Muscle of back (tissue), 11 donors: Measurements from ENCODE around the gene ASF1A. TPM values are rescaled to one million over a fixed set of nuclear protein-coding genes. Genes with fewer than 3 reads are reported as not detected.

ENCODE experiments used
- DNase-seq, 3 donors: peaks; one replicate each; pipeline versions ENCODE4 v3.0.0 to v3.0.0-alpha.2; 2013
- polyA plus RNA-seq, 10 donors: library from polyadenylated mRNA; unstranded; fragments of 120-200 nt; gene quantifications; one replicate each; pipeline ENCODE4 v1.2.1, GENCODE V29; 2013; ENCODE audit not compliant: insufficient read length in 10 of 10

Gene ASF1A
- polyA plus RNA-seq, 10 donors, result 17.0 to 22.3 (median 19.6) TPM

DNA sequence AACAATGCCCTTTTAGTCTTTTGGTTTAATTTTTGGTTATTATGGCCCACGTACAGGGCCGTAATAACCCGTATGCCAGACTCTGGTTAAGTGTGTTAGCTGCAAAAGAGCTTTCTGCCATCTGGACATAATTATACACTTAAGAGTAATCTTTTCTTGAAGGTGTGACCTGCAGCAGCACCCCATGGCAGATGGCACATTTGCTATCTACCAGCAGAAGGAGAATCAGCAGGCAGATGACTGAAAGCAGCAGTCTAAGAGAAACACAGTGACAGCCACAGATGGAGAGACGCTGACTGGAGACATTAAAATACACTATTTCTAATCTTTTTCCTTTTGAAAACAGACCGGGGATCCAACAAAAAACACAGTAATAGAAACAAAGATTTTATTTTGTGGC, 18.7 kb downstream of the ASF1A start:
- DNase-seq, result no peak

DNA sequence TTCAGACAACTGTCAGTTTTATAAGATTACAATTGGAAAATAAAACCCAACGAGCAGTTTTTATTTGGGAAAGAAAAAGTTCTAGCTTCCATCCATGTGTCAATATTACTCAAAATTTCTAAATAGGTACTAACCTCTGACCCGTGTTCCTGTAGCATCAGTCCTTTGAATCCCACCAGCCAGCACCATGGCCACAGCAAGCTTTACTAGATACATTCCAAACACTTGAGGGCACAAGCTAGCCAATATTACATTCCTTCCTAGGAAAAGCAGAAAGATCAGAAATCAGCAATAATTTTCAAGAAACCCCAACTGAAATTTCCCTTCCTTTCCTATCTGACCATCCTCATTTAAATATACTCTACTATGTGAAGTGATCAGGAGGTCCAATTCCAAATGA, 19.2 kb downstream of the ASF1A start:
- no peak for DNase-seq

DNA sequence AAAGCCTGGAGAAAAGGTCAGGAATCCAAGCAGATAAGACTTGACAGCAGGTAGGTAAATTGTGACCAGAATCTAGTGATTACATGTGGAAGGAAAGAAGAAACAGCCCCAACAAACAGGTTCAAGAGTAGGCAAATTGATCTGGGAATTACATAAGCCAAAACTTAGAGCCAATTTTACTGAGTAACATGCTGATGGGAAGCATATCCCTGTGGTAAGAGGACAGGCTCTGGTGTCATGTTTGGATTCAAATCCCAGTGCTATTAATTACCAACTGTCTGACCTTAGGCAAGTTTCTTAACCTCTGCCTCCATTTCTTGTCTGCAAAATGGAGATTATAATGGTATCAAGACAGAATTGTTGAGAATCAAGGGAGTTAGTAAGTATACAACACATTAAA, 20.6 kb downstream of the ASF1A start:
- DNase-seq, result no peak

DNA sequence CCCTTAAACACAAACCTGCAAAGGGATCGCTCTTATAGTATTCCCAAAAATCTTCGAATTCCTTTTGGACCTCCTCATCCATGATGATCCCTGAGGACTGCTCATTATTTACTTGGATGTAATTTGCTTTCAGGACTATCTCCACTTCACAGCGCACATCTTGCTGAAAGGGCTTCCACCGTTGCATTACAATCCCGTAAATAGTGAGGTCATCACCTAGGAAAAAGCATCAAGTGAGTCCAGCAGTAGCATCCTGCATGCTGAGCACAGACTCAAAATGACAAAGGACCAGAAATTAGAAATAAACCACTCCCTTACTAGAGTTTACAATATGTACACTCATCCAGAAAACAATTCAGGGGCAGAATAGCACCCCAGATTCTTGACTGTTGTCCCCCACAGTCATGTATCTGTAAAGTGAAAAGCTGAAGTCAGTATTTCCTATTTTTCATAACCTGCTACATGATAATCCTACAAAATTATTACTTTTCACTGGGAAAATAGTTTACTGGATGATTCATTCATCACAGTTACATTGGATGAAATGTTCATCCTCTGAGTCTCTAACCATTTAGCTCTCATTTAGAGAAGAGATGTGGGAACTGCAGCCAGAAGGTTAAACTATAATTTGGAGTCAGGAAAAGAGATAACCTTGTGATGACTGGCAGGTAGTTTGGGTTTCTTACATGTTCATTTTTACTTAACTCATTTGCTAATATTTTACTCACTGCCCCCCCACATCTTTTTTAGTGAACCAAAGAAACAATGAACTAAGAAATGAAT, 23.8 kb downstream of the ASF1A start:
- DNase-seq, result no peak

DNA sequence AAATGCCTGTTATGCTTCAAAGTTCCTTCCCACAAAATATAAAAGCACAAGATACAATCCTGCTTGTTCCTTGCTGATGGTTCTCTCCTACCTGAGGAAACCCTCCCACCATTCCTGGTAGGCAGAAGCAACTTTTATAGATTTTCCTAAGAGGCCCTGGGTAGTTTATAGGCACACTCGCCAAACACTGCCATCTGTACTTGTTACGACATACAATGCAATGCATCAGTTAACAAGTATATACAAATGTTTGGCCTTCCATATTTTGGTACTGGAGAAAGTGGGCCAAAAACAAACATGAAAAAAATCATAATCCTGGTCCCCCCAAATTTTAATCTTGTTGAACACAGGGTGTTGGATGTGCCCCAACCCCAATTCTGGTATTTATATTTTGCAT, 24.4 kb downstream of the ASF1A start:
- no peak for DNase-seq

DNA sequence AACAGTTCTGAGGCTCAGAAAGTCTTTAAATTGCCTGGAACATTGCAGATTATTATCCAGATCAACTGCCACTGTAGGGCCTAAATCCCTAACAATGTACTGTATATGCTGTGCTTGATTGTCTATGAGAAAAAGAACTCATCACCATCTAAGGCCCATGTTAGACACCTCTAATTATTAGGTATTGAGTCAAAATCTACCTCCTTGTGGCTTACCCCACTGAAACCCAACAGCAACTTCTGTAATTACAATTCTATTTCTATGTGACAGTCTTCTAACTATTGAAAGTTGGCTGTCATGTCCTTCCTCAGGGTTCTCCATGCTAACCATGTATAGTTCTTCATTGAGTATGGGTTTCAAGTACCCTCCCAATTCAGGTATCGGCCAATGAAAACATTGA, 27.1 kb downstream of the ASF1A start:
- no peak for DNase-seq

DNA sequence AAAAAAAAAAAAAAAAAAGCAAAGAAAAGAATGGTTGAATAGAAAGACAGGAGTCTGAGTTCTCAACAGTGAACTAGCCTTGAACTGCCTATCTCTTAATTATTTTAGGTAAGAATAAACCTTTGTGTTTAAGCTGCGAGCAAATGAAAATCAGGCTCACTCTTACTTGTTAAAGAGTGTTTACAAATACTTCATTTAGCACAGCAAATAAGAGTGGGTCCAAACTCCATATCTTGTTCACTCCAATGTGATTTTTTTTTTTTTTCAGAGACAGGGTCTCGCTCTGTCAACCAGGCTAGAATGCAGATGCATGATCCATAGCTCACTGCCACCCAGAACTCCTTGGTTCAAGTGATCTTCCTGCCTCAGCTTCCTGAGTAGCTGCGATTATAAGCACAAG, 29.1 kb downstream of the ASF1A start:
- no peak for DNase-seq

DNA sequence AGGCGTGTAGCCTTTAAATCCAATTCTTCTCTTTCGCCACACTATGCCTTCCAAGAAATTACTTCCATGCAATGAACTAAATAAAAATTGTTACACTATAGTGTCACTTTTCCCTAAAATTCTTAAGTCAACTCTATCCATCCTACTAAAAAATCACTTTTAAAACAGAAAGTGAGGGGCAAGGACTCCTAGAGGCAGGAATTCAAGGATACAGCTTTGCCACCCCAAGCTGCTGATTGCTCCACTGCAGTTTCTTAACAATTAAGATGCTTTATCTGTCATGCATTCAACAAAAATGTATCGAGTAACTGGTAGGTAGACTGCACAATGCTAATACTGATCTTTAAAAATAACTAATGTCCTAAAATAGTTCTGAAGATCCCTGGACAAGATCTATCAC, 36.7 kb downstream of the ASF1A start:
- no peak for DNase-seq

DNA sequence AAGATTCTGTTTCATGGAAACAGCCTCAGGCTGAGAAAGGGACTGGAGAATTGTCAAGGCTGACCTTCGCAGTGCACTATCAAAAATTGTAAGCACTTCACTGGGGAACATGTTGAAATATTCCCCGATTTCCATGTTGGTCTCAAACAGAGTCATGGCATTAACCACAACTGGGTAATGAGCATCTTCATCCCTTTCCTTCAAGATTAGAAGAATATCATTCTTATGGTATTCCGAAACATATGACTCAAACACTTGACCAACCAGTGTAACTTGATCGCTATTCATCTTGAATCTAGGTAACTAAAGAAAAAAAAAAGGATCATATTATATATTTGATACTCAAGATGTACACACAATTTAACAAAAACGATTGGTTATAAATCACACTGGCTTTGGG, 37.5 kb downstream of the ASF1A start:
- DNase-seq, result no peak

DNA sequence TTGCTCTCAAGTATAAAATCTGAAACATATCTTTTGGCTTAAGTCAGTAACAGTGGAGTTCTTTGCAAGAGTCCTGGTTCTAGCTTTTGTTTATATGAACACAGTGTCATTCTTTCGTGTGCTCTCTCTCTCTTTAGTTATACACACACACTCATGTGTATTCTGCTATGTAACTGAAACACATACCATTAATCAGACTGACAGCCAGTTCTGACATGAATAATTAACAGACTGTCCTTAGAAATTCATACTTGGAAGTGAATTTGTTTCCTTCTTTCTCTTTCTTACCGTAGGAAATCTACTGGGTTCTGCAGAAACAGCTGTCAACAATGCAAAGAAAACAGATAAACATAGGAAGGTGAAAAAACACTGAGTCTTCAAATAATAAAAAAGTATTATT, 38.5 kb downstream of the ASF1A start:
- DNase-seq, result no peak

DNA sequence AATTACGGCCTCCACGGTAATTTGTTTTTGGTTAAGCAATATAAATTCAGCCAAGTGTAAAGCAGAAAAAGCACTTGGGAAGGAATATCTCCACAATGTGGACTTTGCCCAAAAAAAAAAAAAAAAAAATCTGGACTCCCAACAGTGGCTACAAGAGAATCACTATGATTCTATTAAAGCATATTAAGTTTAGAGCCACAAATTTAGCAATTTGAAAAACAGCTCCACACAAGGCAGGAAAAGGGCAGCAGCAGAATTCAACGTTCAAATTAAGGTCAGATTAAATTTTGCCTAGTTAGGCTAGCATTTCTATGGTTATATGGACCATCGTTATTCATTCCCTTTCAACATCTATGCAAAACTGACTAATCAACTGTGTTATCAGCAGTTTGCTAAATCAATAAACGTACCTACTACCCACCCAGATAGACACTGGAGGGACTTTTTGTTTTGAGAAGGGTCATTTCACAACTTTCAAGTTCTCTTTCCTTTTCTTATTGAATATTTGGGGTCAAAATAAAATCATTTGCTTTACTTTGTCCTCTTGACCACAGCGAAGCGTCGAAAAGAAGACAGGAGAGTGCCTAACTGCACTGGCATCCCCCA, 40.0 kb downstream of the ASF1A start:
- no peak for DNase-seq

DNA sequence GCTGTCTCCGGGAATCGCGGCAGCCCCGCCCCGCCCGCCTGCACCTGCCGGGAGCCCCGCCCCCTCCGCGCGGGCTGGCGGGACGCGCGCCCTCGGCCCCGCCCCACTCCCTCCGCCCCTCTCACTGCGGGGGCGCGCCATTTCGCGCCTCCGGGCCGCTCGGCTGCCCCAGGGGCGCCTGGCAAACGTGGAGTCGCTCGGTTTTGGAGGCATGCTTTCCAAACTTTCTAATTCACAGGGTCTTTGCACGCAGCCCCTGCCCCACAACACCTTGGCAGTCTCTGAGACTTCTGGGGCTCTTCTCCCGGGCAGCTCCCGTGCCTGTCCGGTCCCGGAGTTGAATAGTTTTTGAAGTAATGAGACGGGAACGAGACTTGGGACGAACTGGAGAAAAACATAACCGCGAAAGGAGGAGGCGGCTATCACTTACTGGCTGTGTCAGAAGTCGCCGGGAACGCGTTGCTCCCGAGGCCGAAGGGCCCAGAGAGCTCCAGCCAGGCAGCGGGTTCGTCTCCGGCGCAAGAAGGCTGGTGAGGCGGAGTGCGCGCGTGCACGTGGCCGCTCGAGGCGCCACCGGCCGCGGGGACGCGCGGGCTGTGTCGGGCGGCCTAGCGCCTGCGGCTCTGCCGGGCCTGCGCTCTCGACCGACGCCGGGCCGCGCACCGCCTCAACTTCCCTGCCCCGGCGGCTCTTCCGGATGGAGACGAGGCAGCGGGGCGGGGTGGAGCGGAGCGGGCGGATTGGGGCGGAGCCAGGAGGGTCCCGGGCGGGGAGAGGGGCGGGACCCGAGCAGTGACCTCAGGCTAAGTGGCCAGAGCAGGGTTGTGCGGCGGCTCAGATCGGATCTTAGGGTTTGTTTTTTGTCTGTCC, 40.7 kb downstream of the ASF1A start, which contains the start of gene MCM9:
Gene MCM9, minus strand, starts transcription at position 699 of the 870 bp plus-strand sequence. CDS start 3,436 bp downstream, outside the sequence.
- peak; percentile 87 to 95 (median 95) for DNase-seq

DNA sequence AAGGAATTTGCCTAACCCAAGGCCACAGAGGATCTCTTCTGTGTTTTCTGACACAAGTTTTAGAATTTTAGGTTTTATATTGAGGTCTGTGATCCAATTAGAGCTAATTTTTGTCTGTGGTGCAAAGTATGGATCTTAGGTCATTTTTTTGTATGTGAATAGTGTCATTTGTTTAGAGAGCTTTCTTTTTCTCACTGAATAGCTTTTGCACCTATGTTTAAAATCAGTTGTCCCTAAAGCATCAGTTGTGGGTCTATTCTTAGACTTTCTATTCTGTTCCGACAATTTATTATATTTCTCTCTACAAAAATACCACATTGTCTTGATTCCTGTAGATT, 41.3 kb downstream of the ASF1A start:
- DNase-seq, result no peak

DNA sequence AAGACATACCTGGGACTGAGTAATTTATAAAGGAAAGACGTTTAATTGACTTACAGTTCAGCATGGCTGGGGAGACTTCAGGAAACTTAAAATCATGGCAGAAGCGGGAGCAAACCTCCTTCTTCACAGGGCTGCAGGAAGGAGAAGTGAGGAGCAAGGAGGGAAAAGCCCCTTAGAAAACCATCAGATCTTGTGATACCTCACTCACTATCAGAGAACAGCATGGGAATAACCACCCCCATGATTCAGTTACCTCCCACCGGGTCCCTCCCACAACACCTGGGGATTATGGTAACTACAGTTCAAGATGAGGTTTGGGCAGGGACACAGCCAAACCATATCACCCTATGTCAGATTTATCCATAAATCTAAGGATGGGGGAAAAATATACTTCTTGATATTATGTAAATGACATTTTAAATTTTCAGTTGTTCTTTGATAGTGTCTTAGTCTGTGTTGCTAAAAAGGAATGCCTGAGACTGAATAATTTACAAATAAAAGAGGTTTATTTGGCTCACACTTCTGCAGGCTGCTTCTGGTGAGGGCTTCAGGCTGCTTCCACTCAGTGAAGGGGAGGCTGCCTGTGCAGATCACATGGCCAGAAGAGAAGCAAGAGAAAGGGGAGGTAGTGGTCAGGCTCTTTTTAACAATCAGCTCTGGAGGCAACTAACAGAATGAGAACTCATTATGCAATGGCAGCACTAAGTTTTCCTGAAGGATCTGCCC, 42.2 kb downstream of the ASF1A start:
- DNase-seq, result no peak

DNA sequence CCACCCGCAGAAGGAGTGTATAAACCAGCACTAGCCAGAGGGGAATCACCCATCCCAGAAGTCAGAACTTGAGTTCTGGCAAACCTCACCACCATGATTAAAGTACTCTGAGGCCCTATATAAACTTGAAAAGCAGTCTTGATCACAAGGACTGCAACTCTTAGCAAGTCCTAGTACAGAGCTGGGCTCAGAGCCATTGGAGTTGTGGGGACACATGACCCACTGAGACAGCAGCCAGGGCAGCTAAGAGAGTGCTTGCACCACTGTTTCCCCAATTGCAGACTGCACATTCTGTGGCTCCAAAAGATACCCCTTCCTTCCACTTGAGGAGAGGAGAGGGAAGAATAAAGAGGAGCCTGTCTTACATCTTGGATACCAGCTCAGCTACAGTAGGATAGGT, 45.7 kb downstream of the ASF1A start:
- no peak for DNase-seq

DNA sequence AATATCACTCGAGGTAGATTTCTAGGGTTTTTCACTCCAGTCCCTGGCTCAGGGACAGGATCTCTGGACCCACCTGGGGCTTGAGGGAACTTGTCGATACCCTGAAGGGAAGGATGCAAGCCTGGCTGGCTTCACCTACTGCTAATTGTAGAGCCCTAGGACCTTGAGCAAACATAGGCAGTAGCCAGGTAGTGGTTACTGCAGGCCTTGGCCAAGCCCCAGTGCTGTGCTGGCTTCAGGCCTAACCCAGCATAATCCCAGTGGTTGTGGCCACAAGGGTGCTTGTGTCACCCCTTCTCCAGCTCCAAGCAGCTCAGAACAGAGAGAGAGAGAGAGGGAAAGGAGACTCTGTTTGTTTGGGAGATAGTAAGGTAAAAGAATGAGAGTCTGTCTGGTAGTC, 46.8 kb downstream of the ASF1A start:
- no peak for DNase-seq

DNA sequence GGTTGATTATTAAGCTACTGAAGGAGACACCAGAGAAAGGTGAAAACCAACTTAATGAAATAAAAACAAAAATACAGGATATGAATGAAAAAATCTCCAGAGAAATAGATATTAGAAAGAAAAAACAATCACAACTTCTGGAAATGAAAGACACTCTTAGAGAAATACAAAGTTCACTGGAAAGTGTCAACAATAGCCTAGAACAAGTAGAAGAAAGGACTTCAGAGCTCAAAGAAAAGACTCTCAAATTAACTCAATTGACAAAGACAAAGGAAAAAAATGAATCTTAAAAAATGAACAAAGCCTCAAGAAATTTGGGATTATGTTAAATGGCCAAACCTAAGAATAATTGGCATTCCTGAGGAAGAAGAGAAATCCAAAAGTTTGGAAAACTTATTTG, 51.3 kb downstream of the ASF1A start:
- DNase-seq, result no peak

DNA sequence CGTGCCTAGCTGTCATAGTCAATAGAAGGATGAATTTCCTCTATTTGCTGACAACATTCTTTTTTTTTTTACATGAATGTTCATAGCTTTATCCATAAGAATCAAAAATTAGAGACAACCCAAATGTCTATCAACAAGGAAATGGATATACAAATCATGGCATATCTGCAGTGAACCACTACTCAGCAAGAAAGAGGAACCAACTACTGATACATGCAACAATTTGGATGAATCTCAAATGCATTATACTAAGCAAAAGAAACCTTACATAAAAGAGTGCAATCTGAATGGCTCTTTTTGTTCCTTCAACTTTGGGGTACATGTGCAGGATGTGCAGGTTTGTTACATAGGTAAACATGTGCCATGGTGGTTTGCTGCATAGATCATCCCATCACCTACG, 58.7 kb downstream of the ASF1A start:
- DNase-seq, result no peak

DNA sequence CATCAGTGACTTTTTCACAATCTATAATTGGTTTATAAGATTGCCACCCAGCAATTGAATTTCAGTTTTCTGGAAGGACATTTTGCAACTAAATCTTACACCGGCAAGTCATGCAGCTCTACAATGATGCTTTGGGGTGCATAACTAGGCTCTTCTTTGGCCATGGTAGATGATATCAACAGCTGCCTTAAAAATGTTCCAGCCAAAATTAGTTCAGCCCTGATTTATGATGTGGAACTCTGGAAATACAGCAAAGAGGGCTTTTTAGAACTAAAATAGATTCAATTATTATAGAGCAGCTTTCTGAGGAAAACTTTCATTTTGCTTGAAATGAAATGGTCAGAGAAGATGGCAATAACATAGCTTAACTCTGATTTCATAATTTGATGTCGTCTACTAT, 59.4 kb downstream of the ASF1A start:
- DNase-seq, result peak in 2 of 3 donors; percentile 18 to 28
